GM23338 (cell line): ENCODE results near the gene BDP1. TPM values are rescaled to one million over a fixed set of nuclear protein-coding genes. Genes with fewer than 3 reads are reported as not detected.

Source experiments
- ATAC-seq: fragments of 200-7000 bp; cut with Tn5 transposase; 3 replicates; pipeline ENCODE4 v1.9.1; 2020
- DNase-seq: peaks from one replicate; pipeline ENCODE4 v3.0.0-alpha.2; 2015; ENCODE audit warnings: low spot score
- H2AFZ ChIP-seq: fragments of 200-600 bp; sonication (generic); 2 replicates; pipeline ENCODE4 v1.8.0; 2016; ENCODE audit warnings: antibody characterized with exemption, mild to moderate bottlenecking, moderate library complexity
- H3F3A ChIP-seq: fragments of 200-600 bp; sonication (generic); replicated peaks from 2 replicates; pipeline ENCODE4 v1.8.0; 2017; ENCODE audit warnings: antibody characterized with exemption, mixed run types, low read depth
- H3K27ac ChIP-seq: fragments of 200-600 bp; sonication (generic); 2 replicates; pipeline ENCODE4 v1.6.1; 2016; ENCODE audit warnings: low read depth
- H3K27me3 ChIP-seq: fragments of 200-600 bp; sonication (generic); 2 replicates; pipeline ENCODE4 v1.8.0; 2016; ENCODE audit warnings: mild to moderate bottlenecking, mixed run types, moderate library complexity; ENCODE audit not compliant: insufficient read depth
- H3K36me3 ChIP-seq: fragments of 200-600 bp; sonication (generic); 2 replicates; pipeline ENCODE4 v1.8.0; 2016; ENCODE audit warnings: mild to moderate bottlenecking; ENCODE audit not compliant: insufficient read depth
- H3K4me1 ChIP-seq: fragments of 200-600 bp; sonication (generic); 2 replicates; pipeline ENCODE4 v1.8.0; 2016; ENCODE audit warnings: mild to moderate bottlenecking, moderate library complexity; ENCODE audit not compliant: insufficient read depth
- H3K4me2 ChIP-seq: fragments of 200-600 bp; sonication (generic); 2 replicates; pipeline ENCODE4 v1.7.1; 2017; ENCODE audit warnings: mixed run types
- H3K4me3 ChIP-seq: fragments of 200-600 bp; sonication (generic); 2 replicates; pipeline ENCODE4 v1.6.1; 2016; ENCODE audit warnings: mixed run types
- H3K79me2 ChIP-seq: fragments of 200-600 bp; sonication (generic); replicated peaks from 2 replicates; pipeline ENCODE4 v1.8.0; 2017; ENCODE audit warnings: mild to moderate bottlenecking; ENCODE audit not compliant: insufficient read depth
- H3K9me2 ChIP-seq: fragments of 200-600 bp; sonication (generic); 2 replicates; pipeline ENCODE4 v1.8.0; 2017; ENCODE audit not compliant: insufficient read depth
- H4K20me1 ChIP-seq: fragments of 200-600 bp; sonication (generic); replicated peaks from 2 replicates; pipeline ENCODE4 v1.8.0; 2017; ENCODE audit warnings: mild to moderate bottlenecking; ENCODE audit not compliant: insufficient read depth
- H3K27ac Mint-ChIP-seq: 2 replicates; pipeline ENCODE4 v1.8.0; 2020; ENCODE audit warnings: inconsistent platforms, mild to moderate bottlenecking, moderate library complexity, mixed read lengths
- H3K27me3 Mint-ChIP-seq: 3 replicates; pipeline ENCODE4 v1.8.0; 2022; ENCODE audit warnings: low read depth, mild to moderate bottlenecking, moderate library complexity, mixed read lengths, inconsistent platforms; ENCODE audit not compliant: insufficient read depth, poor library complexity
- H3K36me3 Mint-ChIP-seq: 3 replicates; pipeline ENCODE4 v1.8.0; 2021; ENCODE audit warnings: low read depth, mild to moderate bottlenecking, inconsistent platforms, moderate library complexity, mixed read lengths
- H3K4me1 Mint-ChIP-seq: 3 replicates; pipeline ENCODE4 v1.8.0; 2020; ENCODE audit warnings: mild to moderate bottlenecking, inconsistent platforms, mixed read lengths
- H3K4me3 Mint-ChIP-seq: 3 replicates; pipeline ENCODE4 v1.8.0; 2021; ENCODE audit warnings: moderate library complexity, mild to moderate bottlenecking, inconsistent platforms, mixed read lengths
- H3K9me3 Mint-ChIP-seq: 3 replicates; pipeline ENCODE4 v1.8.0; 2020; ENCODE audit warnings: moderate library complexity, mild to moderate bottlenecking, inconsistent platforms, mixed read lengths
- CREB1 ChIP-seq: fragments of 250-450 bp; sonication (Bioruptor Pico); IDR thresholded peaks from 2 replicates; pipeline ENCODE4 v1.5.0; 2020; ENCODE audit warnings: low read depth, mild to moderate bottlenecking, moderate library complexity
- CTCF ChIP-seq, 2 experiments: fragments of 200-600 bp in 1 of 2; sonication (generic) in 1 of 2; conservative IDR thresholded peaks; 2 replicates each; pipeline versions ENCODE4 v1.5.1 to v1.6.1; 2016 to 2017; ENCODE audit warnings: antibody characterized with exemption in 2 of 2, low read depth in 2 of 2, mild to moderate bottlenecking in 2 of 2, moderate library complexity in 1 of 2
- ETS1 ChIP-seq: IDR thresholded peaks from 2 replicates; pipeline ENCODE4 v1.6.1; 2016; ENCODE audit warnings: antibody characterized with exemption
- EZH2 ChIP-seq: fragments of 200-600 bp; sonication (generic); IDR thresholded peaks from one replicate; pipeline ENCODE4 v1.8.0; 2017; ENCODE audit warnings: antibody characterized with exemption, mild to moderate bottlenecking, low read depth; ENCODE audit not compliant: unreplicated experiment
- EZH2phosphoT487 ChIP-seq: fragments of 200-600 bp; sonication (generic); IDR thresholded peaks from one replicate; pipeline ENCODE4 v1.8.1; 2018; ENCODE audit warnings: antibody characterized with exemption; ENCODE audit not compliant: unreplicated experiment
- JUNB ChIP-seq: IDR thresholded peaks from one replicate; pipeline ENCODE4 v1.6.1; 2016; ENCODE audit warnings: antibody characterized with exemption; ENCODE audit not compliant: unreplicated experiment
- NANOG ChIP-seq: IDR thresholded peaks from 2 replicates; pipeline ENCODE4 v1.6.1; 2016; ENCODE audit warnings: antibody characterized with exemption, borderline replicate concordance
- POLR2AphosphoS5 ChIP-seq: IDR thresholded peaks from 2 replicates; pipeline ENCODE4 v1.6.1; 2016; ENCODE audit warnings: antibody characterized with exemption, low read depth
- REST ChIP-seq: IDR thresholded peaks from one replicate; pipeline ENCODE4 v1.6.1; 2018; ENCODE audit warnings: antibody characterized with exemption; ENCODE audit not compliant: unreplicated experiment
- STAT1 ChIP-seq: IDR thresholded peaks from one replicate; pipeline ENCODE4 v1.6.1; 2016; ENCODE audit warnings: antibody characterized with exemption; ENCODE audit not compliant: unreplicated experiment
- ZNF114 ChIP-seq: fragments of 250-450 bp; sonication (Bioruptor Pico); IDR thresholded peaks from 2 replicates; pipeline ENCODE4 v1.5.0; 2020; ENCODE audit warnings: mild to moderate bottlenecking, moderate library complexity
- ZNF331 ChIP-seq: fragments of 250-450 bp; sonication (Bioruptor Pico); IDR thresholded peaks from 2 replicates; pipeline ENCODE4 v1.5.0; 2020; ENCODE audit warnings: low read depth, mild to moderate bottlenecking, moderate library complexity
- ZNF462 ChIP-seq: fragments of 250-450 bp; sonication (Bioruptor Pico); IDR thresholded peaks from 2 replicates; pipeline ENCODE4 v1.5.0; 2020; ENCODE audit warnings: mild to moderate bottlenecking, moderate library complexity
- polyA plus RNA-seq: library from polyadenylated mRNA; unstranded; fragments of >200 nt; fragmentation: Nextera tagmentation; extraction: Ambion mirVana; gene quantifications from 2 replicates; pipeline ENCODE4 v1.2.1, GENCODE V29; 2016
- total RNA-seq: library from RNA; depleted of rRNA; stranded (reverse); fragments of >200 nt; shearing (Covaris generic); gene quantifications from 2 replicates; pipeline ENCODE4 v1.2.3, GENCODE V29; 2014

Gene BDP1
- total and polyA plus RNA-seq, 2 experiments from 2014 or later, result 41.8 to 54.4 TPM

GRCh38 chr5:71582945-71583584 is 127.6 kb downstream of the BDP1 start:
- ATAC-seq, result no peak
- Histone ChIP-seq H3K36me3 (0 out of 2 replicates have a peak, but pooled peaks cover 1% of the 10 kb centered on the region), H2AFZ (no peak overlapping the region), H3F3A (0 out of 2 replicates have a peak, but pooled peaks cover 5% of the 10 kb centered on the region), H4K20me1 (no peaks in the 10 kb centered on the region), H3K27ac (no peak overlapping the region), H3K4me1 (peaks cover 4% of the 10 kb centered on the region; the same call in 1 of the 2 replicates), H3K27me3 (no peaks in the 10 kb centered on the region), H3K79me2 (peaks cover 6% of the 10 kb centered on the region), H3K4me3 (no peak overlapping the region), H3K9me2 (0 out of 2 replicates have a peak, but pooled peaks cover 2% of the 10 kb centered on the region), H3K4me2 (no peak overlapping the region)
- Mint-ChIP-seq H3K27ac (no peak overlapping the region), H3K27me3 (peaks cover 6% of the 10 kb centered on the region), H3K4me3 (no peak overlapping the region), H3K36me3 (peaks cover 9% of the 10 kb centered on the region), H3K4me1 (peaks cover 3% of the 10 kb centered on the region), H3K9me3 (peaks cover 2% of the 10 kb centered on the region; the same call in 2 of the 3 replicates)
- DNase-seq, result no peak
- TF ChIP-seq POLR2AphosphoS5 (no peak), EZH2 (no peak), EZH2phosphoT487 (no peak), ETS1 (no peak), CTCF (conservative IDR thresholded peaks at IDR 0.05; ENCODE audit: low read depth in 2 of 2) (no peak), JUNB (no peak), ZNF114 (CRISPR knock-in tag) (no peak), ZNF331 (CRISPR knock-in tag) (no peak), STAT1 (no peak), REST (no peak), NANOG (no peak), CREB1 (CRISPR knock-in tag) (no peak), ZNF462 (CRISPR knock-in tag) (no peak)
